Esophagus squamous epithelium (tissue), 5 donors: Measurements from ENCODE around the gene PTPA. TPM values are rescaled to one million over a fixed set of nuclear protein-coding genes. Genes with fewer than 3 reads are reported as not detected.

Experiments
- DNase-seq: peaks from one replicate; lab custom pipeline; 2025; lab: John Stamatoyannopoulos, UW
- H3K27ac ChIP-seq, 4 donors: fragments of 200-600 bp; sonication (generic); one replicate each; pipeline ENCODE4 v1.5.1; 2016 to 2019; ENCODE audit warnings: mild to moderate bottlenecking in 1 of 4
- H3K27me3 ChIP-seq, 4 donors: fragments of 200-600 bp; sonication (generic); 1 replicate in 3 of 4; 2 replicates in 1 of 4; pipeline versions ENCODE4 v1.5.1 to v1.6.0; 2017 to 2021; ENCODE audit warnings: antibody characterized with exemption in 1 of 4
- H3K36me3 ChIP-seq, 3 donors: fragments of 200-600 bp; sonication (generic); one replicate each; pipeline ENCODE4 v1.5.1; 2016 to 2019
- H3K4me1 ChIP-seq, 3 donors: fragments of 200-600 bp; sonication (generic); one replicate each; pipeline ENCODE4 v1.5.1; 2017 to 2019
- H3K4me3 ChIP-seq, 4 donors: fragments of 200-600 bp; sonication (generic); 1 replicate in 3 of 4; 2 replicates in 1 of 4; pipeline ENCODE4 v1.5.1; 2016 to 2019; ENCODE audit warnings: mild to moderate bottlenecking in 2 of 4, moderate library complexity in 1 of 4
- H3K9me3 ChIP-seq, 3 donors: fragments of 200-600 bp; sonication (generic); one replicate each; pipeline ENCODE4 v1.5.1; 2016 to 2019
- POLR2A ChIP-seq, 4 donors: fragments of 450-650 bp; IDR thresholded peaks; one replicate each; pipeline ENCODE4 v1.6.1; 2017; ENCODE audit warnings: antibody characterized with exemption in 4 of 4, mild to moderate bottlenecking in 4 of 4, moderate library complexity in 3 of 4
- WGBS, 2 donors: methylation state at CpG; one replicate each; pipeline ENCODE4 v1.1.5; 2018; 5-methylcytosine and 5-hydroxymethylcytosine counted together
- intact Hi-C: fragments of 100-400 bp; cut with DNase I; formaldehyde crosslinking; loops from one replicate; pipeline ENCODE4 v1.15.0; 2022
- total RNA-seq, 4 donors: library from RNA; depleted of rRNA; stranded (reverse); fragments of >200 nt; gene quantifications; one replicate each; pipeline ENCODE4 v1.1.0, GENCODE V29; 2016
- TF ChIP-seq, protein P1 (sequence below), 6 experiments: fragments of 450-650 bp in 4 of 6; fragments of 200-600 bp in 2 of 6; sonication (generic) in 2 of 6; IDR thresholded peaks; one replicate each; pipeline ENCODE4 v1.5.1; 2016 to 2019; ENCODE audit warnings: antibody characterized with exemption in 6 of 6, mild to moderate bottlenecking in 4 of 6, moderate library complexity in 4 of 6
- donor health status: DM: yes; HTN: yes; CAD: no.

PTPA gene
- total RNA-seq, 4 donors from 2014 or later = 59.1 to 110 (median 80.6) TPM

DNA sequence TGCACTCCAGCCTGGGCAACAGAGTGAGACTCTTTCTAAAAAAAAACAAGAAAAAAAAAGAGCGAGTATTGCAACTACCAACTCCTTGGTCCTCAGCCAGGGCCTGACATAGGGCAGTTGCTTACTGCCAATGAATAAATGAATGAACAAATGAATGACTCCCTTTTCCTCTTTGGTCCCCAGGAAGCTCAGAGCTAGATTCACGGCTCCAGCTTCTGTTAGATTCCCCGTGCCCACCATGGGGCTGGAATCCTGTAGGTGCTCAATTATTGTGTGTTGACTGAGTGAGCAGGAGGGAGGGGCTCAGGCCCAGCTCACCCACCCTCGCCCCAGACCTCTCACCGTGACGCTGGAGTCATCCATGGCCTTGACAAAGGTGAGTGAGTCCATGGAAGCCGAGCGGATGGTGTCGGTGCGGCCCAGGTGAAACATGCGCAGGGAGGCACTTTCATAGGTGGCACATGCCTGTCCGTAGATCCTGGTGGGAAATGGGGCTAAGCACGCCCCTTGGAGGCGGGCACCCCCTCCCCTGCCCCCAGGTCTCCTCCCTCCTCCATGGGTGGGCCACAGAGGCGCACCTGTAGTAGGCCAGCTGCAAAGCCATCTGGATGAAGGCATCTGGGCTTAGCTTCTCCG lies 13.4 kb upstream of the PTPA start:
- Histone ChIP-seq H3K27me3 (no peaks in the 10 kb centered on the region), H3K36me3 (peaks cover 6 to 74% (median 8%) of the 10 kb centered on the region in 3 donors), H3K27ac (no peak overlapping the region), H3K4me3 (no peak overlapping the region), H3K4me1 (peaks cover 0 to 13% (median 6%) of the 10 kb centered on the region in 3 donors), H3K9me3 (no peaks in the 10 kb centered on the region)
- WGBS, 2 donors = 80 to 93% methylated on average over 3 to 8 of the region's 16 CpGs
- intact Hi-C loops = no loop called here
- TF ChIP-seq, protein P1, sequence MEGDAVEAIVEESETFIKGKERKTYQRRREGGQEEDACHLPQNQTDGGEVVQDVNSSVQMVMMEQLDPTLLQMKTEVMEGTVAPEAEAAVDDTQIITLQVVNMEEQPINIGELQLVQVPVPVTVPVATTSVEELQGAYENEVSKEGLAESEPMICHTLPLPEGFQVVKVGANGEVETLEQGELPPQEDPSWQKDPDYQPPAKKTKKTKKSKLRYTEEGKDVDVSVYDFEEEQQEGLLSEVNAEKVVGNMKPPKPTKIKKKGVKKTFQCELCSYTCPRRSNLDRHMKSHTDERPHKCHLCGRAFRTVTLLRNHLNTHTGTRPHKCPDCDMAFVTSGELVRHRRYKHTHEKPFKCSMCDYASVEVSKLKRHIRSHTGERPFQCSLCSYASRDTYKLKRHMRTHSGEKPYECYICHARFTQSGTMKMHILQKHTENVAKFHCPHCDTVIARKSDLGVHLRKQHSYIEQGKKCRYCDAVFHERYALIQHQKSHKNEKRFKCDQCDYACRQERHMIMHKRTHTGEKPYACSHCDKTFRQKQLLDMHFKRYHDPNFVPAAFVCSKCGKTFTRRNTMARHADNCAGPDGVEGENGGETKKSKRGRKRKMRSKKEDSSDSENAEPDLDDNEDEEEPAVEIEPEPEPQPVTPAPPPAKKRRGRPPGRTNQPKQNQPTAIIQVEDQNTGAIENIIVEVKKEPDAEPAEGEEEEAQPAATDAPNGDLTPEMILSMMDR (IDR thresholded peaks at IDR 0.05) = no peak
- no peak for DNase-seq

DNA sequence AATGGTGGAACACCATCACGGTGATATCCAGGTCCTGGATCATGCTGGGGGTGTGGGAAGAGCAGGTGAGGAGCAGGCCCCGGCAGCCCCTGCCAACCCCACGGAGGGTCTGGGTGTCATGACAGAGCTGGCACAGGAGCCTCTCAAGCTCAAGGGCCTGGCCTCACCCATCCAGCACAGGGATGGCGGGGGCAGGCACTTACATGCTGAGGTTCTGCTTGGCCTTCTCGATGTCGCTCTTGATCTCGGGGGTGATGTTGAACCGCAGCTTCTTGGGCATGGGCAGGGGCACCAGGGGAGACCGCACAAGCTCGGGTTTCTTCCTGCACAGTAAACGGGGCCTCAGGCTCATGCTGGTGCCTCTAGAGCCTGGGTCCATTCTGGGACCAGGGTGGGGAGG lies 12.9 kb upstream of the PTPA start:
- 94 to 95% methylated on average over 3 to 8 of the region's 11 CpGs for WGBS, 2 donors
- H3K27me3 ChIP-seq = no peaks in the 10 kb centered on the region
- no peak for DNase-seq
- TF ChIP-seq, protein P1 (IDR thresholded peaks at IDR 0.05) = no peak
- no peaks in the 10 kb centered on the region for H3K9me3 ChIP-seq
- no peak overlapping the region for H3K4me3 ChIP-seq
- peaks cover 6 to 74% (median 8%) of the 10 kb centered on the region in 3 donors for H3K36me3 ChIP-seq
- H3K27ac ChIP-seq = no peak overlapping the region
- H3K4me1 ChIP-seq = peaks cover 3 to 13% (median 8%) of the 10 kb centered on the region in 3 donors
- intact Hi-C loops = no loop called here

DNA sequence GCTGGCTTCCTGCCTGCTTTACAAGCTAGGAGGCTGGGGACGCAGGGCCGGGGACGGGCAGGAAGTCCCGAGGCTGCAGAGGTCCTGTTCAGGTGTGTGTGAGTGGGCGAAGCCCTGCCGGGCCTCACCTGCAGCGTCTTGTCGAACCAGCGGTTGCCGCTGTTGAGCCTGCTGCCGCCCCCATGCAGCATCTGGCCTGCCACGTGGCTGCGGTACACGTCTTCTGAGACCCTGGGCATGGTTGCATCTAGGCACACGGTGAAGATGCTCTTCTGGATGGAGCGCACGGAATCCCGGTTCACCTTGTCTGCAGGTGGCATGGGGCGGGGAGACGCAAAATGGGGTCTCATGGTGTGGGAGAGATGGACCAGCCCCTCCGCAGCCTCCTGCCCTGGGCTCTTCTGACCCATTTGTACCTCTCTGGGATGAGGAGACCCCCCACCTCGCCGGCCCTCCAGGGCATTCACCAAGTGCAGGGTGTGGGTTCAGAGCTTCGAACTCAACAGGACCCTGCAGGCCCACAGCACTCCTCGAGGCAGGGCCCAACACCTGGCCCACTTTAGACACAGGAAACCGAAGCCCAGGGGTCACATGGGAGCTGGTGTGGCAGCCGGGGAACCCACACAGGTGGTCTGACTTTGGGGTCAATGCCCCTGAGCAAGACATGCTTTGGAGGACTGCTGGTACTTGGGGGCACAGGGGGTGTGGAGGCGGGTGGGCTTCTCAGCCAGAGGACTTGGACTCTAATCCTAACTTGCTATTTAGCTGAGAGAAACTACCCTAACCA lies 10.6 kb upstream of the PTPA start:
- Histone ChIP-seq H3K4me1 (peaks cover 10 to 21% (median 11%) of the 10 kb centered on the region in 3 donors), H3K4me3 (no peak overlapping the region), H3K9me3 (no peaks in the 10 kb centered on the region), H3K27me3 (no peaks in the 10 kb centered on the region), H3K27ac (no peak overlapping the region), H3K36me3 (peaks cover under 1 to 66% (median 6%) of the 10 kb centered on the region in 3 donors)
- TF ChIP-seq, protein P1 (IDR thresholded peaks at IDR 0.05) = no peak
- TF ChIP-seq POLR2A (IDR thresholded peaks at IDR 0.05) = no peak
- DNase-seq = no peak
- WGBS, 2 donors = 65 to 81% methylated on average over 8 to 15 of the region's 28 CpGs
- intact Hi-C loops = no loop called here

DNA sequence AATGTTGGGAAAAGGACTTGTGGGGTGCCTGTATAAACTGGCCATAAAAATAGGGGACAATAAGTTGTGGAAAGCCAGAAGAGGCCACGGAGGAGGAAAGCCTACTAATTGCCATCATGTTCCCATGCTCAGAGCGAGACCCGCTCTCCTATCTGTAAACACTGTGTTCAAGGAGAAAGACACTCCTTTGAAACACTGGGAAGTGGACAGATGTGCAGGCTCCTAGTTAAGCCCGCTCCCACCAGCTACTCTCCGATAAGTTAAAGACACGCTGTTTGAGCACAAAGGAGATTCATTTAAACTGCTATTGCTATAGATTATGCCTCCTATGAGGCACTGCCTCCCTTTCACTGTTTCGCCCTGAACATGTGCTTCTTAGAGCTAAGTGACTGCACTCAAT lies 9.9 kb upstream of the PTPA start:
- peaks cover 0 to 66% (median 6%) of the 10 kb centered on the region in 3 donors for H3K36me3 ChIP-seq

More for the DNA sequence above, 9.9 kb upstream of the PTPA start:
- H3K27ac ChIP-seq = no peak overlapping the region
- no peaks in the 10 kb centered on the region for H3K9me3 ChIP-seq
- intact Hi-C loops = no loop called here
- no peak overlapping the region for H3K4me3 ChIP-seq
- H3K27me3 ChIP-seq = no peaks in the 10 kb centered on the region
- DNase-seq = no peak
- H3K4me1 ChIP-seq = peaks cover 10 to 21% (median 11%) of the 10 kb centered on the region in 3 donors
- 92 to 95% methylated on average over 7 of the region's 7 CpGs for WGBS, 2 donors
- TF ChIP-seq POLR2A (IDR thresholded peaks at IDR 0.05) = no peak
- TF ChIP-seq, protein P1 (IDR thresholded peaks at IDR 0.05) = no peak
